HepG2 (cell line): Measurements from ENCODE around the gene CLDN5. TPM values are rescaled to one million over a fixed set of nuclear protein-coding genes. Genes with fewer than 3 reads are reported as not detected.

Experiments used
- ATF7 ChIP-seq, 2 experiments: fragments of 450-650 bp in 1 of 2; sonication (generic) in 1 of 2; formaldehyde crosslinking in 1 of 2; IDR thresholded peaks; 2 replicates each; pipeline versions ENCODE4 v1.4.0 to v1.6.1; 2016 to 2020; ENCODE audit warnings: antibody characterized with exemption in 1 of 2, mild to moderate bottlenecking in 1 of 2, missing genetic modification reagents in 1 of 2
- RBAK ChIP-seq: sonication (generic); formaldehyde crosslinking; IDR thresholded peaks from 2 replicates; pipeline ENCODE4 v1.5.1; 2020; ENCODE audit warnings: mild to moderate bottlenecking, missing genetic modification reagents
- SALL2 ChIP-seq: sonication (generic); formaldehyde crosslinking; IDR thresholded peaks from 2 replicates; pipeline ENCODE4 v1.8.1; 2023; ENCODE audit warnings: mild to moderate bottlenecking, missing genetic modification reagents, inconsistent platforms
- SMAD9 ChIP-seq: sonication (generic); formaldehyde crosslinking; IDR thresholded peaks from 2 replicates; pipeline ENCODE4 v1.5.1; 2020; ENCODE audit warnings: mild to moderate bottlenecking, missing genetic modification reagents
- TCF12 ChIP-seq, 2 experiments: fragments of 450-650 bp in 1 of 2; sonication (generic) in 1 of 2; formaldehyde crosslinking in 1 of 2; IDR thresholded peaks; 2 replicates each; pipeline versions ENCODE4 v1.6.1 to v1.8.0; 2017 to 2022; ENCODE audit warnings: antibody characterized with exemption in 1 of 2, mild to moderate bottlenecking in 1 of 2, missing genetic modification reagents in 1 of 2, moderate library complexity in 1 of 2
- TEAD3 ChIP-seq: optimal IDR thresholded peaks from 2 replicates; pipeline ENCODE3; 2016; ENCODE audit warnings: borderline replicate concordance
- polyA plus RNA-seq, 8 experiments: library from polyadenylated mRNA; depleted of rRNA in 3 of 8; stranded (reverse) in 7 of 8; unstranded in 1 of 8; fragments of >200 nt; fragmentation: Illumina TruSeq in 4 of 8; extraction: Trizol in 4 of 8; gene quantifications; 2 replicates each; pipeline versions ENCODE4 v1.2.1 to v1.2.3, GENCODE V29; 2011 to 2016; ENCODE audit warnings: low read depth in 4 of 8, missing spikeins in 1 of 8, mixed read lengths in 1 of 8; ENCODE audit not compliant: insufficient read depth in 1 of 8
- total RNA-seq, 5 experiments: library from RNA; depleted of rRNA; stranded (reverse); fragments of >200 nt; fragmentation: Illumina TruSeq; extraction: Trizol; gene quantifications; 2 replicates each; pipeline ENCODE4 v1.2.3, GENCODE V29; 2016; ENCODE audit warnings: low read depth in 1 of 5
- TF ChIP-seq, protein P1 (sequence below): sonication (generic); formaldehyde crosslinking; IDR thresholded peaks from one replicate; pipeline ENCODE4 v1.5.1; 2020; ENCODE audit warnings: mild to moderate bottlenecking, missing genetic modification reagents; ENCODE audit errors: not compliant biosample characterization
- TF ChIP-seq, protein P2 (sequence below): sonication (generic); formaldehyde crosslinking; IDR thresholded peaks from 2 replicates; pipeline ENCODE4 v1.4.0; 2020; ENCODE audit warnings: missing genetic modification reagents
- TF ChIP-seq, protein P3 (sequence below): sonication (generic); formaldehyde crosslinking; IDR thresholded peaks from 2 replicates; pipeline ENCODE4 v1.4.0; 2020; ENCODE audit warnings: mild to moderate bottlenecking, missing genetic modification reagents

Gene CLDN5
- total and polyA plus RNA-seq, 2 of the 13 experiments (the other 11 are each of a cell fraction or from before 2014, with no cell fraction given), result not detected

DNA sequence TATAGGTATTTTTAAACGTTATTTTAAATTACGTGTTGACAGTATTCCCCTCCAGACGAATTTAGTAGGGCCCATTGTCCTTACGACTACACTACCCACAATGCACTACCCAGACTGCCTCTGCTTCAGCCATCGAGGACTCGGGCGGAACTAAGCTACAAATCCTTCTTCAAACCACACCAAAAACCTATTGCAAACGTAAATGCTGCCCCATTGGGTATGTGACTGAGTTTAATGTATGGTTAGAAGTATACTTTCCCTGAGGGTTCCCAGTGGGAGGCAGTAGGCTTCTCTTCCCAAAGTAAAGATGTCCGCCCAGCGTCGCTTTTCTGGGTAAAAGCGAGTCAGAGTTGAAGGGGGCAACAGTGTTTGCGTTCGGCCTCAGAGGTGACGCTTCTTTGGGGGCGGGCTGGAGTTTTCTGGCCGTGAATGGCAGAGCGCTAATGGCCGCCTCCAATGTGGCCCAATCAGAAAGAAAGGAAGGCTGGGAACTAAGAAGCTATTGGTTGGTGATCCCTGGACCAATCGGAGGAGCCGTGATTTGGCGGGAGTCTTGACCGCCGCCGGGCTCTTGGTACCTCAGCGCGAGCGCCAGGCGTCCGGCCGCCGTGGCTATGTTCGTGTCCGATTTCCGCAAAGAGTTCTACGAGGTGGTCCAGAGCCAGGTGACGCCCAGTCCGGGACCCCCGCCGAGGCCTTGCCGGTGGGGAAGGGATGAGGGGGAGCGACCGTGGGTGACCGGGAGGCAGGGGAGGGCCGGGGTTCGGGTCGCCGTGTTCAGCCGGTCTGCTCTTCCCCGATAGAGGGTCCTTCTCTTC is 44.6 kb downstream of the CLDN5 start, which contains the start of gene CDC45 (continued):
- TF ChIP-seq, protein P1, sequence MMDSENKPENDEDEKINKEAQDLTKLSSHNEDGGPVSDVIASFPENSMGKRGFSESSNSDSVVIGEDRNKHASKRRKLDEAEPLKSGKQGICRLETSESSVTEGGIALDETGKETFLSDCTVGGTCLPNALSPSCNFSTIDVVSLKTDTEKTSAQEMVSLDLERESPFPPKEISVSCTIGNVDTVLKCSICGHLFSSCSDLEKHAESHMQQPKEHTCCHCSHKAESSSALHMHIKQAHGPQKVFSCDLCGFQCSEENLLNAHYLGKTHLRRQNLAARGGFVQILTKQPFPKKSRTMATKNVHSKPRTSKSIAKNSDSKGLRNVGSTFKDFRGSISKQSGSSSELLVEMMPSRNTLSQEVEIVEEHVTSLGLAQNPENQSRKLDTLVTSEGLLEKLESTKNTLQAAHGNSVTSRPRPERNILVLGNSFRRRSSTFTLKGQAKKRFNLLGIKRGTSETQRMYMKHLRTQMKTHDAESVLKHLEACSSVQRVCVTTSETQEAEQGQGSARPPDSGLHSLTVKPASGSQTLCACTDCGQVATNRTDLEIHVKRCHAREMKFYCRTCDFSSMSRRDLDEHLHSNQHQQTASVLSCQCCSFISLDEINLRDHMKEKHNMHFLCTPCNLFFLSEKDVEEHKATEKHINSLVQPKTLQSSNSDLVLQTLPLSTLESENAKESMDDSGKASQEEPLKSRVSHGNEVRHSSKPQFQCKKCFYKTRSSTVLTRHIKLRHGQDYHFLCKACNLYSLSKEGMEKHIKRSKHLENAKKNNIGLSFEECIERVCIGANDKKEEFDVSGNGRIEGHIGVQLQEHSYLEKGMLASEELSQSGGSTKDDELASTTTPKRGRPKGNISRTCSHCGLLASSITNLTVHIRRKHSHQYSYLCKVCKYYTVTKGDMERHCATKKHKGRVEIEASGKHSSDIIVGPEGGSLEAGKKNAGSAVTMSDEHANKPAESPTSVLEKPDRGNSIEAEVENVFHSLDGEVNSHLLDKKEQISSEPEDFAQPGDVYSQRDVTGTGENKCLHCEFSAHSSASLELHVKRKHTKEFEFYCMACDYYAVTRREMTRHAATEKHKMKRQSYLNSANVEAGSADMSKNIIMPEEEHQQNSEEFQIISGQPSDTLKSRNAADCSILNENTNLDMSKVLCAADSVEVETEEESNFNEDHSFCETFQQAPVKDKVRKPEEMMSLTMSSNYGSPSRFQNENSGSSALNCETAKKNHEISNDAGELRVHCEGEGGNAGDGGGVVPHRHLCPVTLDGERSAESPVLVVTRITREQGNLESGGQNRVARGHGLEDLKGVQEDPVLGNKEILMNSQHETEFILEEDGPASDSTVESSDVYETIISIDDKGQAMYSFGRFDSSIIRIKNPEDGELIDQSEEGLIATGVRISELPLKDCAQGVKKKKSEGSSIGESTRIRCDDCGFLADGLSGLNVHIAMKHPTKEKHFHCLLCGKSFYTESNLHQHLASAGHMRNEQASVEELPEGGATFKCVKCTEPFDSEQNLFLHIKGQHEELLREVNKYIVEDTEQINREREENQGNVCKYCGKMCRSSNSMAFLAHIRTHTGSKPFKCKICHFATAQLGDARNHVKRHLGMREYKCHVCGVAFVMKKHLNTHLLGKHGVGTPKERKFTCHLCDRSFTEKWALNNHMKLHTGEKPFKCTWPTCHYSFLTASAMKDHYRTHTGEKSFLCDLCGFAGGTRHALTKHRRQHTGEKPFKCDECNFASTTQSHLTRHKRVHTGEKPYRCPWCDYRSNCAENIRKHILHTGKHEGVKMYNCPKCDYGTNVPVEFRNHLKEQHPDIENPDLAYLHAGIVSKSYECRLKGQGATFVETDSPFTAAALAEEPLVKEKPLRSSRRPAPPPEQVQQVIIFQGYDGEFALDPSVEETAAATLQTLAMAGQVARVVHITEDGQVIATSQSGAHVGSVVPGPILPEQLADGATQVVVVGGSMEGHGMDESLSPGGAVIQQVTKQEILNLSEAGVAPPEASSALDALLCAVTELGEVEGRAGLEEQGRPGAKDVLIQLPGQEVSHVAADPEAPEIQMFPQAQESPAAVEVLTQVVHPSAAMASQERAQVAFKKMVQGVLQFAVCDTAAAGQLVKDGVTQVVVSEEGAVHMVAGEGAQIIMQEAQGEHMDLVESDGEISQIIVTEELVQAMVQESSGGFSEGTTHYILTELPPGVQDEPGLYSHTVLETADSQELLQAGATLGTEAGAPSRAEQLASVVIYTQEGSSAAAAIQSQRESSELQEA (CRISPR knock-in tag), result no peak
- TF ChIP-seq SMAD9 (CRISPR knock-in tag) (no peak), ATF7 (IDR thresholded peaks at IDR 0.05) (no peak), ATF7 (CRISPR knock-in tag; IDR thresholded peaks at IDR 0.05) (no peak), TCF12 (IDR thresholded peaks at IDR 0.05) (no peak), TCF12 (CRISPR knock-in tag; IDR thresholded peaks at IDR 0.05) (no peak), TEAD3 (no peak), RBAK (CRISPR knock-in tag) (no peak), SALL2 (CRISPR knock-in tag) (no peak)
- TF ChIP-seq, protein P2, sequence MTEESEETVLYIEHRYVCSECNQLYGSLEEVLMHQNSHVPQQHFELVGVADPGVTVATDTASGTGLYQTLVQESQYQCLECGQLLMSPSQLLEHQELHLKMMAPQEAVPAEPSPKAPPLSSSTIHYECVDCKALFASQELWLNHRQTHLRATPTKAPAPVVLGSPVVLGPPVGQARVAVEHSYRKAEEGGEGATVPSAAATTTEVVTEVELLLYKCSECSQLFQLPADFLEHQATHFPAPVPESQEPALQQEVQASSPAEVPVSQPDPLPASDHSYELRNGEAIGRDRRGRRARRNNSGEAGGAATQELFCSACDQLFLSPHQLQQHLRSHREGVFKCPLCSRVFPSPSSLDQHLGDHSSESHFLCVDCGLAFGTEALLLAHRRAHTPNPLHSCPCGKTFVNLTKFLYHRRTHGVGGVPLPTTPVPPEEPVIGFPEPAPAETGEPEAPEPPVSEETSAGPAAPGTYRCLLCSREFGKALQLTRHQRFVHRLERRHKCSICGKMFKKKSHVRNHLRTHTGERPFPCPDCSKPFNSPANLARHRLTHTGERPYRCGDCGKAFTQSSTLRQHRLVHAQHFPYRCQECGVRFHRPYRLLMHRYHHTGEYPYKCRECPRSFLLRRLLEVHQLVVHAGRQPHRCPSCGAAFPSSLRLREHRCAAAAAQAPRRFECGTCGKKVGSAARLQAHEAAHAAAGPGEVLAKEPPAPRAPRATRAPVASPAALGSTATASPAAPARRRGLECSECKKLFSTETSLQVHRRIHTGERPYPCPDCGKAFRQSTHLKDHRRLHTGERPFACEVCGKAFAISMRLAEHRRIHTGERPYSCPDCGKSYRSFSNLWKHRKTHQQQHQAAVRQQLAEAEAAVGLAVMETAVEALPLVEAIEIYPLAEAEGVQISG (CRISPR knock-in tag), result peak; percentile 61
- TF ChIP-seq, protein P3, sequence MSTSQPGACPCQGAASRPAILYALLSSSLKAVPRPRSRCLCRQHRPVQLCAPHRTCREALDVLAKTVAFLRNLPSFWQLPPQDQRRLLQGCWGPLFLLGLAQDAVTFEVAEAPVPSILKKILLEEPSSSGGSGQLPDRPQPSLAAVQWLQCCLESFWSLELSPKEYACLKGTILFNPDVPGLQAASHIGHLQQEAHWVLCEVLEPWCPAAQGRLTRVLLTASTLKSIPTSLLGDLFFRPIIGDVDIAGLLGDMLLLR (CRISPR knock-in tag), result peak; percentile 67; the same call in 1 of the 2 replicates
